ENCODE results near the gene CAMTA2. TPM values are rescaled to one million over a fixed set of nuclear protein-coding genes. Genes with fewer than 3 reads are reported as not detected.

Gene CAMTA2
- total and polyA plus RNA-seq, 4 donors, result 7.8 to 17.6 (median 12.0) TPM

DNA sequence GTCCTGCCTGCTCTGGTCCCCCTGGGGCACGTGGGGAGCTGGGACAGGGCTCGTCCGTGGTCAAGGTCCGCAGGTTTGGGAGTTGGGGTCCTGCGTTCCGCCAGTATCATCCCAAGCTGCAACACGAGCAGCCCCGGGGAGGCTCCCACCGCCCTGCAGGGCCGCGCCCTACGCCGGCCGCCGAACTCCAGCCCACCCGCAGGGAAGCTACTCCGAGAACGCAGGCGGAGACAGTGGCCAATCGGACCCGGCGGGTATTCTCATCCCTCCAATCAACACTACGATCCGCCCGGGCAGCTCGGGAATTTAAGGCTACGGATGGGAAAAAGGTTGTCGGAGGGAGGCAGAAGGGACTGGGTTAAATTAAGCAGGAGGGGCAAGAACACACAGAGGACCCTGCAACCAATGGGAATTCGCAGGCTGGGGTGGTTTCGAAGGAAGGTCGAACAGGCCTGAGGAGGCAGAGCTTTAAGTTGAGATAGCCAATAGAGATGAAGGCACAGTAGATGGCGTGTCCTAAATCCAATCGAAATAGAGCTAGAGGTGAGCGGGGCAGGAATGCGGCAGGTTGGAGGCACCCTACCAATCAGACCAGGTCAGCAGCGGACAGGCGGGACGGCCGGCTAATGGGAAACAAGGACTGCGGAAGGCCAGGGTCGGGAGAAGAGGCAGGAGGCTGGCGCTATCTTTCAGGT is 20.5 kb downstream of the CAMTA2 start:
- Histone ChIP-seq H3K27ac (ENCODE audit: low read depth in 1 of 2, low read length in 2 of 2) (peak overlapping the region; percentile 97 to 99), H3K4me1 (ENCODE audit: control insufficient read depth in 4 of 4, insufficient read depth in 4 of 4, low read length in 3 of 4) (peaks cover 7 to 42% (median 29%) of the 10 kb centered on the region in 4 donors), H3K9ac (ENCODE audit: low read depth in 1 of 2, low read length in 2 of 2) (peak overlapping the region; percentile 59 to 84), H3K4me3 (ENCODE audit: low read depth in 1 of 3, low read length in 3 of 3) (peak overlapping the region; percentile 74 to 98 (median 97)), H3K9me3 (ENCODE audit: control insufficient read depth in 4 of 4, low read length in 3 of 4) (no peaks in the 10 kb centered on the region), H3K36me3 (ENCODE audit: control insufficient read depth in 4 of 4, insufficient read depth in 3 of 4, low read depth in 1 of 4, low read length in 3 of 4) (peaks cover 0 to 5% (median 0%) of the 10 kb centered on the region in 4 donors), H3K27me3 (ENCODE audit: control insufficient read depth in 4 of 4, insufficient read depth in 4 of 4, low read length in 3 of 4) (no peaks in the 10 kb centered on the region)
- TF ChIP-seq FOXA2 (IDR thresholded peaks at IDR 0.05) (no peak), JUND (IDR thresholded peaks at IDR 0.05) (peak in 1 of 2 donors; percentile 37), TAF1 (conservative IDR thresholded peaks at IDR 0.05) (peak; percentile 38), RAD21 (IDR thresholded peaks at IDR 0.05) (peak in 1 of 2 donors; percentile 63), RXRA (IDR thresholded peaks at IDR 0.05) (peak; percentile 46 to 54), CTCF (IDR thresholded peaks at IDR 0.05; ENCODE audit: low read depth, low read length, missing input control) (peak; percentile 3), MAX (IDR thresholded peaks at IDR 0.05) (peak; percentile 22), GABPA (IDR thresholded peaks at IDR 0.05 in 1 of 2, conservative IDR thresholded peaks at IDR 0.05 in 1 of 2) (peak in 1 of 2 donors; percentile 70), HNF4G (IDR thresholded peaks at IDR 0.05) (no peak), NR2F2 (IDR thresholded peaks at IDR 0.05) (peak; percentile 90), SP1 (IDR thresholded peaks at IDR 0.05) (peak; percentile 99), HNF4A (conservative IDR thresholded peaks at IDR 0.05) (peak in 1 of 2 donors; percentile 16)
- TF ChIP-seq, protein P1, sequence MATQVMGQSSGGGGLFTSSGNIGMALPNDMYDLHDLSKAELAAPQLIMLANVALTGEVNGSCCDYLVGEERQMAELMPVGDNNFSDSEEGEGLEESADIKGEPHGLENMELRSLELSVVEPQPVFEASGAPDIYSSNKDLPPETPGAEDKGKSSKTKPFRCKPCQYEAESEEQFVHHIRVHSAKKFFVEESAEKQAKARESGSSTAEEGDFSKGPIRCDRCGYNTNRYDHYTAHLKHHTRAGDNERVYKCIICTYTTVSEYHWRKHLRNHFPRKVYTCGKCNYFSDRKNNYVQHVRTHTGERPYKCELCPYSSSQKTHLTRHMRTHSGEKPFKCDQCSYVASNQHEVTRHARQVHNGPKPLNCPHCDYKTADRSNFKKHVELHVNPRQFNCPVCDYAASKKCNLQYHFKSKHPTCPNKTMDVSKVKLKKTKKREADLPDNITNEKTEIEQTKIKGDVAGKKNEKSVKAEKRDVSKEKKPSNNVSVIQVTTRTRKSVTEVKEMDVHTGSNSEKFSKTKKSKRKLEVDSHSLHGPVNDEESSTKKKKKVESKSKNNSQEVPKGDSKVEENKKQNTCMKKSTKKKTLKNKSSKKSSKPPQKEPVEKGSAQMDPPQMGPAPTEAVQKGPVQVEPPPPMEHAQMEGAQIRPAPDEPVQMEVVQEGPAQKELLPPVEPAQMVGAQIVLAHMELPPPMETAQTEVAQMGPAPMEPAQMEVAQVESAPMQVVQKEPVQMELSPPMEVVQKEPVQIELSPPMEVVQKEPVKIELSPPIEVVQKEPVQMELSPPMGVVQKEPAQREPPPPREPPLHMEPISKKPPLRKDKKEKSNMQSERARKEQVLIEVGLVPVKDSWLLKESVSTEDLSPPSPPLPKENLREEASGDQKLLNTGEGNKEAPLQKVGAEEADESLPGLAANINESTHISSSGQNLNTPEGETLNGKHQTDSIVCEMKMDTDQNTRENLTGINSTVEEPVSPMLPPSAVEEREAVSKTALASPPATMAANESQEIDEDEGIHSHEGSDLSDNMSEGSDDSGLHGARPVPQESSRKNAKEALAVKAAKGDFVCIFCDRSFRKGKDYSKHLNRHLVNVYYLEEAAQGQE (IDR thresholded peaks at IDR 0.05), result no peak
- WGBS, result under 1% methylated on average over 42 of the region's 42 CpGs
- DNase-seq (ENCODE audit: low spot score), result peak; percentile 95

GRCh38 chr17:4965311-4965986 is 22.0 kb downstream of the CAMTA2 start:
- peaks cover 7 to 35% (median 24%) of the 10 kb centered on the region in 4 donors for H3K4me1 ChIP-seq (ENCODE audit: control insufficient read depth in 4 of 4, insufficient read depth in 4 of 4, low read length in 3 of 4)
- DNase-seq (ENCODE audit: low spot score), result no peak
- WGBS, result 96% methylated on average over 15 of the region's 15 CpGs
- H3K36me3 ChIP-seq (ENCODE audit: control insufficient read depth in 4 of 4, insufficient read depth in 3 of 4, low read depth in 1 of 4, low read length in 3 of 4), result peaks cover 0 to under 1% (median 0%) of the 10 kb centered on the region in 4 donors
- H3K4me3 ChIP-seq (ENCODE audit: low read depth in 1 of 3, low read length in 3 of 3), result no peak overlapping the region
- H3K9me3 ChIP-seq (ENCODE audit: control insufficient read depth in 4 of 4, low read length in 3 of 4), result no peaks in the 10 kb centered on the region
- H3K9ac ChIP-seq (ENCODE audit: low read depth in 1 of 2, low read length in 2 of 2), result no peak overlapping the region
- no peak overlapping the region for H3K27ac ChIP-seq (ENCODE audit: low read depth in 1 of 2, low read length in 2 of 2)
- H3K27me3 ChIP-seq (ENCODE audit: control insufficient read depth in 4 of 4, insufficient read depth in 4 of 4, low read length in 3 of 4), result no peaks in the 10 kb centered on the region
- TF ChIP-seq RXRA (IDR thresholded peaks at IDR 0.05), result no peak
- TF ChIP-seq, protein P1 (IDR thresholded peaks at IDR 0.05), result no peak
- TF ChIP-seq TAF1 (conservative IDR thresholded peaks at IDR 0.05), result no peak
- no peak for TF ChIP-seq SP1 (IDR thresholded peaks at IDR 0.05)
- no peak for TF ChIP-seq NR2F2 (IDR thresholded peaks at IDR 0.05)
- TF ChIP-seq ZBTB33 (IDR thresholded peaks at IDR 0.05), result no peak
- no peak for TF ChIP-seq FOXA2 (IDR thresholded peaks at IDR 0.05)
- TF ChIP-seq HNF4A (conservative IDR thresholded peaks at IDR 0.05), result no peak
- TF ChIP-seq MAX (IDR thresholded peaks at IDR 0.05), result no peak
- TF ChIP-seq CTCF (IDR thresholded peaks at IDR 0.05; ENCODE audit: low read depth, low read length, missing input control), result no peak

Data from liver (tissue), 9 donors.